Mesendoderm (in vitro differentiated cells): ENCODE data around the gene PRMT2.
"Not testable (repeated sequence)": the region's sequence is repeated elsewhere in the genome, so short reads cannot be mapped to it uniquely, and the experiment has no call there.

Source experiments
- DNase-seq: peaks from one replicate; pipeline ENCODE4 v3.0.0; 2013
- H2AK5ac ChIP-seq: 2 replicates; pipeline ENCODE4 v1.6.1; 2013; ENCODE audit warnings: low read length, inconsistent platforms
- H2BK120ac ChIP-seq: 2 replicates; pipeline ENCODE4 v1.6.1; 2013; ENCODE audit warnings: low read depth, mild to moderate bottlenecking, low read length, moderate library complexity, mixed read lengths
- H2BK15ac ChIP-seq: replicated peaks from 2 replicates; pipeline ENCODE4 v1.6.1; 2013; ENCODE audit warnings: low read depth, mild to moderate bottlenecking, moderate library complexity
- H2BK5ac ChIP-seq: 2 replicates; pipeline ENCODE4 v1.6.1; 2013; ENCODE audit warnings: low read length, inconsistent platforms
- H3K18ac ChIP-seq: 2 replicates; pipeline ENCODE4 v1.6.1; 2013; ENCODE audit warnings: mild to moderate bottlenecking, low read length, mixed read lengths
- H3K23ac ChIP-seq: one replicate; pipeline ENCODE4 v1.6.1; 2013; ENCODE audit warnings: low read length
- H3K27ac ChIP-seq: 2 replicates; pipeline ENCODE4 v1.5.1; 2013; ENCODE audit warnings: low read depth, mild to moderate bottlenecking, inconsistent platforms, low read length, moderate library complexity
- H3K27me3 ChIP-seq: 2 replicates; pipeline ENCODE4 v1.6.1; 2013; ENCODE audit warnings: low read length, control low read depth, mild to moderate bottlenecking, inconsistent platforms; ENCODE audit not compliant: insufficient read depth, poor library complexity
- H3K36me3 ChIP-seq: 2 replicates; pipeline ENCODE4 v1.6.1; 2013; ENCODE audit warnings: low read length, inconsistent platforms; ENCODE audit not compliant: control insufficient read depth, insufficient read depth
- H3K4ac ChIP-seq: one replicate; pipeline ENCODE4 v1.6.1; 2013; ENCODE audit warnings: low read depth, mild to moderate bottlenecking, low read length, moderate library complexity
- H3K4me1 ChIP-seq: 2 replicates; pipeline ENCODE4 v1.6.1; 2013; ENCODE audit warnings: low read depth, low read length, inconsistent platforms; ENCODE audit not compliant: control insufficient read depth
- H3K4me2 ChIP-seq: 2 replicates; pipeline ENCODE4 v1.6.1; 2013; ENCODE audit warnings: low read length
- H3K4me3 ChIP-seq: 2 replicates; pipeline ENCODE4 v1.5.1; 2013; ENCODE audit warnings: mild to moderate bottlenecking, low read length
- H3K56ac ChIP-seq: one replicate; pipeline ENCODE4 v1.6.1; 2013; ENCODE audit warnings: low read length
- H3K79me1 ChIP-seq: 2 replicates; pipeline ENCODE4 v1.6.1; 2013; ENCODE audit warnings: low read length, inconsistent platforms
- H3K79me2 ChIP-seq: 2 replicates; pipeline ENCODE4 v1.6.1; 2013; ENCODE audit warnings: mild to moderate bottlenecking, low read length; ENCODE audit not compliant: control insufficient read depth, insufficient read depth
- H3K9ac ChIP-seq: 2 replicates; pipeline ENCODE4 v1.6.1; 2013; ENCODE audit warnings: low read length, inconsistent platforms
- H4K5ac ChIP-seq: one replicate; pipeline ENCODE4 v1.6.1; 2013; ENCODE audit warnings: low read length
- H4K8ac ChIP-seq: one replicate; pipeline ENCODE4 v1.6.1; 2013; ENCODE audit warnings: low read depth, mild to moderate bottlenecking, control low read depth, low read length, moderate library complexity
- WGBS: extraction: QIAGEN DNeasy Blood & Tissue Kit; methylation state at CpG from one replicate; pipeline ENCODE4 v1.1.7; 2013; ENCODE audit warnings: low lambda C conversion rate, missing lambda C conversion rate; ENCODE audit not compliant: insufficient coverage; ENCODE audit errors: extremely low coverage; 5-methylcytosine and 5-hydroxymethylcytosine counted together

The PRMT2 gene

DNA sequence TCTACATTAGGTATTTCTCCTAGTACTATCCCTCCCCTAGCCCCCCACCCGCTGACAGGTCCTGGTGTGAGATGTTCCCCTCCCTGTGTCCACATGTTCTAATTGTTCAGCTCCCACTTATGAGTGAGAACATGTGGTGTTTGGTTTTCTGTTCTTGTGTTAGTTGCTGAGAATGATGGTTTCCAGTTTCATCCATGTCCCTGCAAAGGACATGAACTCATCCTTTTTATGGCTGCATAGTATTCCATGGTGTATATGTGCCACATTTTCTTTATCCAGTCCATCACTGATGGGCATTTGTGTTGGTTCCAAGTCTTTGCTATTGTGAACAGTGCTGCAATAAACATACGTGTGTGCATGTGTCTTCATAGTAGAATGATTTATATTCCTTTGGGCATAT is 4.6 kb upstream of the PRMT2 start:
- not testable (repeated sequence) for H3K27me3 ChIP-seq, H3K4me3 ChIP-seq, H3K36me3 ChIP-seq, H3K9ac ChIP-seq, H3K79me1 ChIP-seq, H3K56ac ChIP-seq, H4K5ac ChIP-seq, H2BK15ac ChIP-seq, H3K23ac ChIP-seq, H2AK5ac ChIP-seq, H2BK5ac ChIP-seq, H3K4me1 ChIP-seq, H3K27ac ChIP-seq, DNase-seq, H3K79me2 ChIP-seq, H3K4me2 ChIP-seq, H3K18ac ChIP-seq, H2BK120ac ChIP-seq, H3K4ac ChIP-seq, H4K8ac ChIP-seq
- WGBS, result no CpG with 5 or more reads among the region's 2 CpGs

DNA sequence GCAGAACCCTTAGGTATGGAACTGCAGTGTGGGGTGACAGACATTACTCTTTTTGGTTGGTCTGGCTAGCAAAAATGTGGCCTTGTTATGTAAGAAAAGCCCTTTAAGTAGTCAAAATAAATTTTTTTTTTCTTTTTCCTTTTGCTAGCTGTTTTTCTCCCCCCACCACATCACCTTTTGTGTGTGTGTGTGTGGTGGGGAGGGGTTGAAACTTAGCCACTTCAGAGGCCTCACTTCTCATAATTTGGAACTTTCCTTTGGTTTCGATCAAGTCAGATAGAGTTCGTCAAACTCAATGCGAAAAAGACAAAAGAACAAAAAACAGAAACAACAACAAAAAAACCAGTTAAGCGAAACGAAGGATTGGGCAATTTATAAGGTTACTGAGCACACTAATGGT is 1.9 kb upstream of the PRMT2 start:
- Histone ChIP-seq H3K4me3 (no peak overlapping the region), H3K4me2 (no peak overlapping the region), H2BK5ac (no peak overlapping the region)

DNA sequence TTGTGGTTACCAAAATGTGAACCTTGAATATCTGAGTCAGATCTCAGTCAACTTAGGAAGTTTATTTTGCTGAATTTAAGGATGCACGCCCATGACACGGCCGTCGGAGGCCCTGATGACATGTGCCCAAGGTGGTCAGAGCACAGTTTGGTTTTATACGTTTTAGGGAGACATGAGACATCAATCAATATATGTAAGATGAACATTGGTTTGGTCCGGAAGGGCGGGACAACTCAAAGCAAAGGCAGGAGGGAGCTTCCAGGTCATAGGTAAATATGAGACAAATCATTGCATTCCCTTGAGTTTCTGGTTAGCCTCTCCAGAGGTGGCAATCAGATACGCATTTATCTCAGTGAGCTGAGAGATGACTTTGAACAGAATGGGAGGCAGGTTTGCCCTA is 1.0 kb upstream of the PRMT2 start:
- no peak overlapping the region for H3K56ac ChIP-seq
- no peak overlapping the region for H2AK5ac ChIP-seq
- no peak overlapping the region for H3K4me3 ChIP-seq
- no peak overlapping the region for H3K4ac ChIP-seq
- no peak overlapping the region for H3K4me2 ChIP-seq
- peak overlapping the region; percentile 77 for H3K9ac ChIP-seq
- no peak overlapping the region for H2BK15ac ChIP-seq
- H4K5ac ChIP-seq, result no peak overlapping the region
- no CpG with 5 or more reads among the region's 8 CpGs for WGBS
- H2BK120ac ChIP-seq, result peak overlapping the region; percentile 39
- no peaks in the 10 kb centered on the region for H3K4me1 ChIP-seq
- H3K36me3 ChIP-seq, result no peaks in the 10 kb centered on the region
- H3K18ac ChIP-seq, result no peak overlapping the region
- H4K8ac ChIP-seq, result peak overlapping the region; percentile 96
- H3K79me1 ChIP-seq, result peaks cover 9% of the 10 kb centered on the region
- H3K79me2 ChIP-seq, result peaks cover 5% of the 10 kb centered on the region
- H2BK5ac ChIP-seq, result no peak overlapping the region
- no peak for DNase-seq
- no peak overlapping the region for H3K27ac ChIP-seq
- H3K23ac ChIP-seq, result no peak overlapping the region
- no peaks in the 10 kb centered on the region for H3K27me3 ChIP-seq

More for the DNA sequence above, 1.9 kb upstream of the PRMT2 start:
- no peak overlapping the region for H2BK15ac ChIP-seq
- H3K27me3 ChIP-seq, result no peaks in the 10 kb centered on the region
- no peak overlapping the region for H3K23ac ChIP-seq
- H2BK120ac ChIP-seq, result no peak overlapping the region
- H3K79me2 ChIP-seq, result peaks cover 5% of the 10 kb centered on the region
- no peak overlapping the region for H3K9ac ChIP-seq
- H3K79me1 ChIP-seq, result peaks cover 9% of the 10 kb centered on the region
- H3K27ac ChIP-seq, result no peak overlapping the region
- no peak for DNase-seq
- WGBS, result no CpG with 5 or more reads among the region's 5 CpGs
- no peak overlapping the region for H2AK5ac ChIP-seq
- no peaks in the 10 kb centered on the region for H3K36me3 ChIP-seq
- no peak overlapping the region for H4K8ac ChIP-seq
- H3K4me1 ChIP-seq, result no peaks in the 10 kb centered on the region
- peak overlapping the region; percentile 12 for H3K56ac ChIP-seq
- no peak overlapping the region for H3K4ac ChIP-seq
- no peak overlapping the region for H4K5ac ChIP-seq
- H3K18ac ChIP-seq, result no peak overlapping the region

DNA sequence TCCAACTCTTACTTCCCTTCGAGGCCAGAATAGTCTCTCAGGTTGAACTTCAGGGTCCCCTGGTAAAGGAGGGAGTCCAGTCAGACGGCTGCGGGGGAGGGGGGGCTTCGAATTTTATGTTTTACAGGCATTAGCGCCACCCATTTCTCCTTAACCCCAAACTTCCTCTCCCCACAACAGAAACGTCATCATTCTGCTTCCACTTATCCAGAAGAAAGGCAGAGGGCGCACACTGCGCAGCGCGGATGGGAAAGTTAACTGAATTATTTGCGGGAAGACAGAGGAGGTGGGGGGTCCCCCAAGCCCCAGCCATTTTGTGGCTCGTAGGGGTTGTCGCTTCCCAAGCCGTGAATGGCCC is 529 bp upstream of the PRMT2 start:
- Histone ChIP-seq H4K5ac (no peak overlapping the region), H2AK5ac (no peak overlapping the region), H3K4me2 (peak overlapping the region; percentile 72), H3K27ac (peak overlapping the region; percentile 32), H3K4me3 (no peak overlapping the region), H2BK120ac (peak overlapping the region; percentile 39), H3K18ac (peak overlapping the region; percentile 85), H3K9ac (peak overlapping the region; percentile 77), H4K8ac (peak overlapping the region; percentile 96), H2BK5ac (no peak overlapping the region), H2BK15ac (no peak overlapping the region), H3K27me3 (no peaks in the 10 kb centered on the region), H3K4ac (peak overlapping the region; percentile 77), H3K36me3 (no peaks in the 10 kb centered on the region), H3K56ac (peak overlapping the region; percentile 86), H3K4me1 (no peaks in the 10 kb centered on the region), H3K79me1 (peaks cover 9% of the 10 kb centered on the region), H3K23ac (no peak overlapping the region), H3K79me2 (peaks cover 5% of the 10 kb centered on the region)
- no CpG with 5 or more reads among the region's 14 CpGs for WGBS
- peak; percentile 87 for DNase-seq

DNA sequence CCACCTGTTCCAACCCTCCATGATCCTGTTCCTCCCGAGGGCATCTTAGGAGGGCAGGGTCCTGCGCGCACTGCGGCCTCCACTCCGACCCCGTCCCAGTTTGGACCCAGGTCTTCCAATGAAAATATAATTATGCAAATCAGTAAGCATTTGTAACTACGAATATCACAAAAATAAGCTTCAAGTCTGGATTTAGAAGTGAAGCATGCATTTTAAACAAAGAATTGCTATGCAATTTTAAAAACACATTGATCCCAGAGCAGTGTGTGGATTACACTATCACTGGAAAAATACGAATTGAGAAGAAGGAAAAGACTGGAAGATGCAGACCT is 673 bp downstream of the PRMT2 start:
- peak overlapping the region; percentile 100 for H3K9ac ChIP-seq
- H3K4me3 ChIP-seq, result peak overlapping the region; percentile 100
- no peak overlapping the region for H4K5ac ChIP-seq
- H3K4me2 ChIP-seq, result peak overlapping the region; percentile 92
- H2BK120ac ChIP-seq, result no peak overlapping the region
- no peaks in the 10 kb centered on the region for H3K27me3 ChIP-seq
- no peak overlapping the region for H3K18ac ChIP-seq
- no peaks in the 10 kb centered on the region for H3K36me3 ChIP-seq
- peaks cover 5% of the 10 kb centered on the region for H3K79me2 ChIP-seq
- peaks cover 9% of the 10 kb centered on the region for H3K79me1 ChIP-seq
- H2BK15ac ChIP-seq, result no peak overlapping the region
- no peak for DNase-seq
- no CpG with 5 or more reads among the region's 8 CpGs for WGBS
- peak overlapping the region; percentile 100 for H3K56ac ChIP-seq
- H2BK5ac ChIP-seq, result no peak overlapping the region
- no peak overlapping the region for H2AK5ac ChIP-seq
- H3K23ac ChIP-seq, result no peak overlapping the region
- peak overlapping the region; percentile 74 for H3K27ac ChIP-seq
- no peak overlapping the region for H4K8ac ChIP-seq
- no peaks in the 10 kb centered on the region for H3K4me1 ChIP-seq
- no peak overlapping the region for H3K4ac ChIP-seq

DNA sequence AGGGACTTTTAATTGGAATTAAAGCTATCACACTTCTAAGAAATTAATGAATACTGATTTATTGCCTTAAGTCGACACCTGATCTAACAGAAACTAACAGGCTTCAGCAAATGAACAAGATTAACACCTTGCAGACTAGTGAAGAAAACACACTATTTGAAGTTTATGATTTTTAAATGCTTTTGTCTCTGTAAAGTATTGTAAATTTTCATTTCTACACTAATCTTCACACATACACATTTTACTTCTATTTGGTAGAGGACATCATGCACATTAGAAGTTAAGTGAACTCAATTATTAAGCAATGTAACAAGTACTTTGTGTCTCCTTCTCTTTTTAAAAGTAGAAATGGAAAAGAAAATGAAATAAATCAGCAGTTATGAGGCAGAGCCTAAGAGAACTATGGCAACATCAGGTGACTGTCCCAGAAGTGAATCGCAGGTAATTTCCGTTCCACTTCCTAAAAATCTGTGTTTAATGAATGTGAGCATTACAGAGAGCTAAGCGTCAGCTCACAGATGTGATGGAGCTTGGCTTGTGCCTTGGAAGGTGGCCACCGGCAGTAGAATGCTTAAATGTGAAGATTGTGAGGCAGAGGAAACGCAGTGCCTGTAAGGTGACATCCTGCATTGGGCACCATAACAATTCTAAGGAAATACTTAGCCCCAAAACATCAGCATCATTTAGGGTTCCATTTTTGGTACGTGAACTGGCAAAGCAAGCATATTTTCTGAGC is 1.2 kb downstream of the PRMT2 start:
- Histone ChIP-seq H2AK5ac (no peak overlapping the region), H2BK5ac (no peak overlapping the region), H2BK120ac (no peak overlapping the region), H3K79me1 (peaks cover 9% of the 10 kb centered on the region), H3K4me2 (peak overlapping the region; percentile 92), H3K27me3 (no peaks in the 10 kb centered on the region), H3K23ac (no peak overlapping the region), H3K79me2 (peaks cover 5% of the 10 kb centered on the region), H3K4ac (no peak overlapping the region), H4K5ac (no peak overlapping the region), H4K8ac (no peak overlapping the region), H3K9ac (peak overlapping the region; percentile 100), H3K36me3 (no peaks in the 10 kb centered on the region), H3K4me1 (no peaks in the 10 kb centered on the region), H3K4me3 (no peak overlapping the region), H2BK15ac (no peak overlapping the region), H3K18ac (no peak overlapping the region), H3K27ac (no peak overlapping the region), H3K56ac (no peak overlapping the region)
- WGBS, result no CpG with 5 or more reads among the region's 7 CpGs
- DNase-seq, result no peak
